ENCODE data around the gene MXRA7. TPM values are rescaled to one million over a fixed set of nuclear protein-coding genes. Genes with fewer than 3 reads are reported as not detected.

MXRA7 gene
- total RNA-seq, 2 experiments from 2014 or later: 11.4 to 12.1 TPM

GRCh38 chr17:76635039-76635438 is 75.7 kb downstream of the MXRA7 start:
- Mint-ChIP-seq H3K4me3 (no peak overlapping the region), H3K4me1 (ENCODE audit: low read depth) (no peaks in the 10 kb centered on the region), H3K27ac (no peak overlapping the region), H3K9me3 (no peaks in the 10 kb centered on the region), H3K36me3 (ENCODE audit: low read depth) (no peaks in the 10 kb centered on the region), H3K27me3 (no peaks in the 10 kb centered on the region)
- Histone ChIP-seq H3K36me3 (ENCODE audit: insufficient read depth, low read length) (peaks cover 5% of the 10 kb centered on the region), H3K4me3 (ENCODE audit: low read length) (no peak overlapping the region), H3K9me3 (ENCODE audit: control insufficient read depth in 1 of 2, insufficient read depth in 1 of 2, low read length in 2 of 2) (no peaks in the 10 kb centered on the region), H3K4me1 (ENCODE audit: insufficient read depth, low read length) (peaks cover 5% of the 10 kb centered on the region), H3K27me3 (ENCODE audit: control insufficient read depth in 1 of 2, insufficient read depth in 2 of 2, low read length in 2 of 2) (no peaks in the 10 kb centered on the region), H3K27ac (ENCODE audit: low read depth in 1 of 2, low read length in 2 of 2) (no peak overlapping the region)
- ChIA-PET POLR2A (no interaction called here), CTCF (no interaction called here)
- TF ChIP-seq, protein P1, sequence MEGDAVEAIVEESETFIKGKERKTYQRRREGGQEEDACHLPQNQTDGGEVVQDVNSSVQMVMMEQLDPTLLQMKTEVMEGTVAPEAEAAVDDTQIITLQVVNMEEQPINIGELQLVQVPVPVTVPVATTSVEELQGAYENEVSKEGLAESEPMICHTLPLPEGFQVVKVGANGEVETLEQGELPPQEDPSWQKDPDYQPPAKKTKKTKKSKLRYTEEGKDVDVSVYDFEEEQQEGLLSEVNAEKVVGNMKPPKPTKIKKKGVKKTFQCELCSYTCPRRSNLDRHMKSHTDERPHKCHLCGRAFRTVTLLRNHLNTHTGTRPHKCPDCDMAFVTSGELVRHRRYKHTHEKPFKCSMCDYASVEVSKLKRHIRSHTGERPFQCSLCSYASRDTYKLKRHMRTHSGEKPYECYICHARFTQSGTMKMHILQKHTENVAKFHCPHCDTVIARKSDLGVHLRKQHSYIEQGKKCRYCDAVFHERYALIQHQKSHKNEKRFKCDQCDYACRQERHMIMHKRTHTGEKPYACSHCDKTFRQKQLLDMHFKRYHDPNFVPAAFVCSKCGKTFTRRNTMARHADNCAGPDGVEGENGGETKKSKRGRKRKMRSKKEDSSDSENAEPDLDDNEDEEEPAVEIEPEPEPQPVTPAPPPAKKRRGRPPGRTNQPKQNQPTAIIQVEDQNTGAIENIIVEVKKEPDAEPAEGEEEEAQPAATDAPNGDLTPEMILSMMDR (IDR thresholded peaks at IDR 0.05): no peak
- DNase-seq: no peak
- no peak for ATAC-seq (ENCODE audit: poor library complexity)
- intact Hi-C loops (cut with DNase I, micrococcal nuclease): no loop called here

DNA sequence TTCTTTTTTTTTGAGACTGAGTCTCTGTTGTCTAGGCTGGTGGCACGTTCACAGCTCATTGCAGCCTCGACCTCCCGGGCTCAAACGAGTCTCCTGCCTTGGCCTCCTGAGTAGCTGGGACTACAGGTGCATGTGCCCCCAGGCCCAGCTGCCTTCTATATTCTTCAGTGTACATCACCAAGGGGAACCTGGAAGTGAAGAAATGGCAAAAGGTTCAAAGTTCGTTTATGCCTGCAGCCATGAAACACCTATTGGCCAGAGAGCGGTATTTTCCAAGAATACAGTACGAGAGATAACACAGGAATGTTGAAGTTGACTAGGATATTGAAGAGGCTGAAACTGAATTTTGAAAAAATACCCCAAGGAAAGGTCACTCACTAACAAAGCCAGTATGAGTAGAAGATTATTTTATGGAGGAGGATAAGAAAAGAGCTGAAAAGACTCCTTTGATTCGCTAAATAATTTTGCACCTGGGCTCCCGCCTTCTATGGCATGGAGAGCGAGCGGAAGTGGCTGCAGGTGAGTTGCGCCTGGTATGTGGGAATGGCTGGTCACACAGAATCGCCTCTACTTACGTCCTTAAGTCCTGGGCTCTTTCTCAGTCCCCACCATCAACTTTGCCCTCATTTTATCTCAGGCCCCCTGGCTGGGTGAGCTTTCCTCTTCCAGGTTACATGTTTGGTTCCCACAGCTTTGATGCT is 77.0 kb downstream of the MXRA7 start:
- ChIA-PET CTCF (interaction anchor here (0.6 kb wide), 1 partner anchor 12 kb away, joined by 3 read pairs; no protein-coding TSS in a partner anchor), POLR2A (no interaction called here)
- Mint-ChIP-seq H3K27me3 (no peaks in the 10 kb centered on the region), H3K27ac (no peak overlapping the region), H3K36me3 (ENCODE audit: low read depth) (no peaks in the 10 kb centered on the region), H3K4me1 (ENCODE audit: low read depth) (no peaks in the 10 kb centered on the region), H3K4me3 (no peak overlapping the region), H3K9me3 (no peaks in the 10 kb centered on the region)
- ATAC-seq (ENCODE audit: poor library complexity) (no peak), DNase-seq (no peak)
- Histone ChIP-seq H3K27me3 (ENCODE audit: control insufficient read depth in 1 of 2, insufficient read depth in 2 of 2, low read length in 2 of 2) (no peaks in the 10 kb centered on the region), H3K27ac (ENCODE audit: low read depth in 1 of 2, low read length in 2 of 2) (no peak overlapping the region), H3K36me3 (ENCODE audit: insufficient read depth, low read length) (peaks cover 5% of the 10 kb centered on the region), H3K4me3 (ENCODE audit: low read length) (no peak overlapping the region), H3K4me1 (ENCODE audit: insufficient read depth, low read length) (no peaks in the 10 kb centered on the region), H3K9me3 (ENCODE audit: control insufficient read depth in 1 of 2, insufficient read depth in 1 of 2, low read length in 2 of 2) (no peaks in the 10 kb centered on the region)
- intact Hi-C loops (cut with DNase I, micrococcal nuclease): no loop called here
- TF ChIP-seq, protein P1 (IDR thresholded peaks at IDR 0.05): no peak

DNA sequence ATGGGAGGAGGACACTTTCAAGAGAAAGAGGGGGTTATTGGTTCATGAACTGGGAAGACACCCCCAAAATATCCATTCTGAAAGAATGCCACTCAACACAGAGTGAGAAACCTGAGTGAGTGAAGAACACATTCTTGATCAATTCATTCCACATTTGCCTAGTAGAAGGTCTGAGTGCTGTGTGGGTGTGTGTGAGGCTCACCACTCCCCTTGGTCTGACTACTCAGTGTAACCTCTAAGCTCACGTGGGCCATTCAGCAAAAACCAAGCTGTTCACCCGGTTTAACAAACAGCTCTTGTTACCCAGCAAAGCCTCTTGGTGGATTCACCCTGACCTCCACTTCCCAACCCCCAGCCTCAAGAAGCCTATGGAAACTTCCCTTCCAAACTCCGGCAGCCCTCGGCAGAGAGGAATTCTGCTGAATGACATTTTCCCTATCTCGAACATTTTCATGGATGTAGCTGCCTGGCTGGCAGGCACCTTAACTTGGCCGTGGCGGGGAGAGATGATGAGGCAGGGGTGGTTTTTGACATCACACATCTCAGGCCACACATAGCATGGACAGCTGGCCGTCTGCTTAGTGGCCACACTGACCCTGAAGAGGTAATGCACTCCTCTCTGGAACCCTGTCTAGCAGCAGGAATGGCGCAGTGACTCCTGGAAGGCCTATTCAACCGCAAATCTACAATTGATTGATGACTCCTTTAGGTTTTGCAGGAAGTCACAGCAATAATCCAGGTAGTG is 78.8 kb downstream of the MXRA7 start:
- no peaks in the 10 kb centered on the region for H3K4me1 ChIP-seq (ENCODE audit: insufficient read depth, low read length)
- no peaks in the 10 kb centered on the region for H3K27me3 ChIP-seq (ENCODE audit: control insufficient read depth in 1 of 2, insufficient read depth in 2 of 2, low read length in 2 of 2)
- H3K9me3 ChIP-seq (ENCODE audit: control insufficient read depth in 1 of 2, insufficient read depth in 1 of 2, low read length in 2 of 2): no peaks in the 10 kb centered on the region
- Mint-ChIP-seq H3K4me1 (ENCODE audit: low read depth) (no peaks in the 10 kb centered on the region), H3K36me3 (ENCODE audit: low read depth) (no peaks in the 10 kb centered on the region), H3K9me3 (no peaks in the 10 kb centered on the region), H3K27ac (no peak overlapping the region), H3K27me3 (no peaks in the 10 kb centered on the region), H3K4me3 (no peak overlapping the region)
- no peak overlapping the region for H3K27ac ChIP-seq (ENCODE audit: low read depth in 1 of 2, low read length in 2 of 2)
- DNase-seq (no peak), ATAC-seq (ENCODE audit: poor library complexity) (no peak)
- no peak overlapping the region for H3K4me3 ChIP-seq (ENCODE audit: low read length)
- ChIA-PET CTCF (no interaction called here), POLR2A (no interaction called here)
- intact Hi-C loops (cut with DNase I, micrococcal nuclease): no loop called here
- H3K36me3 ChIP-seq (ENCODE audit: insufficient read depth, low read length): peaks cover 5% of the 10 kb centered on the region
- TF ChIP-seq, protein P1 (IDR thresholded peaks at IDR 0.05): no peak

Measured in CD4-positive, alpha-beta T cell (primary cell).